KMS-11 (cell line): ENCODE measurements around the gene CEP290.

Source experiments
- H2AFZ ChIP-seq: fragments of 200-600 bp; sonication (generic); 2 replicates; pipeline ENCODE4 v1.6.1; 2016; ENCODE audit warnings: antibody characterized with exemption, mixed run types, low read depth
- H3K27ac ChIP-seq: fragments of 200-600 bp; sonication (generic); 2 replicates; pipeline ENCODE4 v1.6.1; 2016; ENCODE audit warnings: mild to moderate bottlenecking, mixed run types
- H3K27me3 ChIP-seq: fragments of 200-600 bp; sonication (generic); 2 replicates; pipeline ENCODE4 v1.6.1; 2017; ENCODE audit warnings: mild to moderate bottlenecking, low read depth, mixed run types, moderate library complexity; ENCODE audit not compliant: insufficient read depth
- H3K36me3 ChIP-seq: fragments of 200-600 bp; sonication (generic); 2 replicates; pipeline ENCODE4 v1.6.1; 2017; ENCODE audit warnings: mild to moderate bottlenecking, mixed run types; ENCODE audit not compliant: insufficient read depth
- H3K4me1 ChIP-seq: fragments of 200-600 bp; sonication (generic); 2 replicates; pipeline ENCODE4 v1.6.1; 2016; ENCODE audit warnings: mild to moderate bottlenecking, low read depth, mixed run types; ENCODE audit not compliant: poor library complexity, severe bottlenecking
- H3K4me2 ChIP-seq: fragments of 200-600 bp; sonication (generic); 2 replicates; pipeline ENCODE4 v1.7.0; 2016; ENCODE audit warnings: mild to moderate bottlenecking, mixed run types
- H3K4me3 ChIP-seq: fragments of 200-600 bp; sonication (generic); IDR thresholded peaks from 2 replicates; pipeline ENCODE4 v1.6.1; 2017; ENCODE audit warnings: low read depth, low read length, mixed read lengths; ENCODE audit not compliant: insufficient read depth
- H3K79me2 ChIP-seq: fragments of 200-600 bp; sonication (generic); 2 replicates; pipeline ENCODE4 v1.6.1; 2016; ENCODE audit warnings: low read depth, mixed run types; ENCODE audit not compliant: insufficient read depth
- H3K9ac ChIP-seq: fragments of 200-600 bp; sonication (generic); 2 replicates; pipeline ENCODE4 v1.6.1; 2016; ENCODE audit warnings: mild to moderate bottlenecking, mixed run types
- H4K20me1 ChIP-seq: fragments of 200-600 bp; sonication (generic); 2 replicates; pipeline ENCODE4 v1.6.1; 2016; ENCODE audit warnings: mild to moderate bottlenecking, mixed run types; ENCODE audit not compliant: insufficient read depth
- CTCF ChIP-seq: fragments of 200-600 bp; sonication (generic); conservative IDR thresholded peaks from 2 replicates; pipeline ENCODE4 v1.6.1; 2017; ENCODE audit warnings: low read depth, mild to moderate bottlenecking, antibody characterized with exemption, low read length, moderate library complexity, mixed read lengths

Gene CEP290

DNA sequence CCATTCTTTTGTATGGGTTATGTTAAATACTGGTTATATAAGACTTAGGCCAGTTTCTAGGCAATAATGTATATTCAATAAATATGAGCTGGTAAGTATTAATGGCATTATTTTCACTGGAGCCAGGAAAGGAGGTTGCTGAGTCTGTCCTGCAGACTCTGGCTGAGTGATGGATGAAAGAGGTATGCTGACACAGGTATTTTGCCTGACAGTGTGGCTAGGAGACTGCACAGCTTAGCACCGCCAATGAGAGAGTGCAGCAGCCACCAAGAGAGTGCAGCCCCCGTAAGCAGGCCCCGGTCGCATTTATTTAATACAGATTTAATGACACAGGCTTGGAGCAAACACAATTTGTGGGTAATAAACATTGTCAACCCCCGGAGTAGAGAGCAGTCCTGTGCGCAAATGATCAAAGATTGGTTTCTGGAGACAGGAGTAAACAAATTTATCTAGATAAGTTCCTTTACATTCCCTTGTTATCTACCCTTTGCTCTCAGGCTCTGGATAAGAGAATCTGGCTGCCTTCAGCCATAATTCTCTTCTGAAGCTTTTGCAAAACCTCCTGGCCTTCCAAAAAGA is 37.6 kb upstream of the CEP290 start:
- no peaks in the 10 kb centered on the region for H3K79me2 ChIP-seq
- no peak for TF ChIP-seq CTCF
- no peaks in the 10 kb centered on the region for H3K36me3 ChIP-seq
- H4K20me1 ChIP-seq = no peaks in the 10 kb centered on the region
- H3K27ac ChIP-seq = no peak overlapping the region
- no peak overlapping the region for H3K4me3 ChIP-seq
- no peaks in the 10 kb centered on the region for H3K4me1 ChIP-seq
- H2AFZ ChIP-seq = no peak overlapping the region
- H3K4me2 ChIP-seq = no peak overlapping the region
- H3K9ac ChIP-seq = no peak overlapping the region
- no peaks in the 10 kb centered on the region for H3K27me3 ChIP-seq

DNA sequence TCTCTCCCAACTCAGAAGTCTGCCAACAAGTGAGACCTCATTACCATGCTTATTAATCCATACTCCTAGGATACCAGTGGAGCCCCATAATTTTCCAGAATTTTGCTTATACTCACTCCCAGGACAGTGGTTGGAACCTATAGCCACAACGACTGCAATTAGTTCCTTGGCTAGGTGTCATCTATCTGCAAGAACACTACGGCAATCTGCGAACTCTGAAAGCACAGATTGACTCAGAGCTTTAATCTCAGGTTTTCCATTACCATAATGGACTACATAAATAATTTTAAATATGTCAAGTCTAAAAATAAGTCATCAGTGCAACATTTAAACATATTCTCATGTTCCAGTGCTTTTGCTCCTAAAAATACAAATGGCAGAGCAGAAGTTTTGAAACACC is 33.7 kb upstream of the CEP290 start:
- no peaks in the 10 kb centered on the region for H4K20me1 ChIP-seq
- no peak overlapping the region for H2AFZ ChIP-seq
- no peak overlapping the region for H3K4me3 ChIP-seq
- no peaks in the 10 kb centered on the region for H3K36me3 ChIP-seq
- no peaks in the 10 kb centered on the region for H3K4me1 ChIP-seq
- H3K27me3 ChIP-seq = no peaks in the 10 kb centered on the region
- no peak overlapping the region for H3K27ac ChIP-seq
- TF ChIP-seq CTCF = no peak
- H3K9ac ChIP-seq = no peak overlapping the region
- no peak overlapping the region for H3K4me2 ChIP-seq
- H3K79me2 ChIP-seq = no peaks in the 10 kb centered on the region

DNA sequence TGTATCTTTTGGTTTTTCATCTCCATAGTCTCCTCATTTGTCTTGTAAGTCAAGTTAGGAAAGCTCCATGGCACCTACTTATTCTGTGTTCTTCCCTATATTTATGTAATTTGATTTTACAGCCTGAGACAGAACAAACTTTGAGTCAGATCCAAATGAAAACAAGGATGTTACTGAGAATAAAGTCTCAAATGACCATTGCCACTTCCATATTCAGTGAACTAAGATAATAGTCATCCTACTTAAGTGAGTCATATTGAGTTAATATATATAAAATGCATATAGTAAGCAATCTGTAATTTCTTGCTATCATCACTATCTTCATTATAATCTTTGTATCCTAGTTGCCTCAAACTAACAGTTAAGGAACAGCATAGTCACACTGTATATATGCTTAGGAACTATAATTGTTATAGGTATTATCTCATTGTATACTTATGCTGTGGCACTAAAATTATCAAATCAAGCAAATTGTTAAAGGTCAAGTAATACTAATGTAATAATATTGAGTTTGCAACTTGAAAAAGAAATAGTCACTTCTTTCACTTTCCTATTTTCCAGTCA is 31.0 kb upstream of the CEP290 start:
- Histone ChIP-seq H2AFZ (no peak overlapping the region), H3K27ac (no peak overlapping the region), H3K4me1 (no peaks in the 10 kb centered on the region), H3K4me2 (no peak overlapping the region), H3K27me3 (no peaks in the 10 kb centered on the region), H3K9ac (no peak overlapping the region), H3K4me3 (no peak overlapping the region), H3K79me2 (no peaks in the 10 kb centered on the region), H3K36me3 (no peaks in the 10 kb centered on the region), H4K20me1 (no peaks in the 10 kb centered on the region)
- no peak for TF ChIP-seq CTCF

DNA sequence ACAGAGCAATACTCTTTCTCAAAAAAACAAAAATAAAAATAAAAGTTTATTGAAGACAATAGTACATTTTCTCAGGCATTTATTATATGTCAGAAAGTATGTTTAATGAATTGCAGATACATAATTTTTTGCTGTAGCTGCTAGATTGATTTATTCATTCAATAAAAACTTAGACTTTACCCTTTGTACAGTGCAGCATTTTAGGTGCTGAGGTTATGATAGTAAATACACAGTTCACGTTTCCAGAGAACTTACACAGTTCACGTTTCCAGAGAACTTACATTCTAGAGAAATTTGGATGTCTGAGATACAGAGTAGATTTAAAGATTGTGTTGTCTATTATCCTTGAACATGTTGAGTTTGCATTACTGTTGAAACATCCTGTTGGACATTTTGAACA is 25.5 kb upstream of the CEP290 start:
- Histone ChIP-seq H3K4me3 (no peak overlapping the region), H3K79me2 (no peaks in the 10 kb centered on the region), H3K4me2 (no peak overlapping the region), H4K20me1 (no peaks in the 10 kb centered on the region), H2AFZ (no peak overlapping the region), H3K9ac (no peak overlapping the region), H3K4me1 (no peaks in the 10 kb centered on the region), H3K27me3 (no peaks in the 10 kb centered on the region), H3K27ac (no peak overlapping the region), H3K36me3 (no peaks in the 10 kb centered on the region)
- TF ChIP-seq CTCF = no peak
